ENCODE results near the gene CWC22. TPM values are rescaled to one million over a fixed set of nuclear protein-coding genes. Genes with fewer than 3 reads are reported as not detected.
"Not testable (repeated sequence)": the region's sequence is repeated elsewhere in the genome, so short reads cannot be mapped to it uniquely, and the experiment has no call there.

The CWC22 gene
- total RNA-seq (10 to 100 TPM; 16.1 to 24.1 (median 22.6) TPM), total RNA-seq (29.9 to 90.2 (median 56.7) reads per million in 29 experiments)
- total RNA-seq (2013), result 24.3 TPM

DNA sequence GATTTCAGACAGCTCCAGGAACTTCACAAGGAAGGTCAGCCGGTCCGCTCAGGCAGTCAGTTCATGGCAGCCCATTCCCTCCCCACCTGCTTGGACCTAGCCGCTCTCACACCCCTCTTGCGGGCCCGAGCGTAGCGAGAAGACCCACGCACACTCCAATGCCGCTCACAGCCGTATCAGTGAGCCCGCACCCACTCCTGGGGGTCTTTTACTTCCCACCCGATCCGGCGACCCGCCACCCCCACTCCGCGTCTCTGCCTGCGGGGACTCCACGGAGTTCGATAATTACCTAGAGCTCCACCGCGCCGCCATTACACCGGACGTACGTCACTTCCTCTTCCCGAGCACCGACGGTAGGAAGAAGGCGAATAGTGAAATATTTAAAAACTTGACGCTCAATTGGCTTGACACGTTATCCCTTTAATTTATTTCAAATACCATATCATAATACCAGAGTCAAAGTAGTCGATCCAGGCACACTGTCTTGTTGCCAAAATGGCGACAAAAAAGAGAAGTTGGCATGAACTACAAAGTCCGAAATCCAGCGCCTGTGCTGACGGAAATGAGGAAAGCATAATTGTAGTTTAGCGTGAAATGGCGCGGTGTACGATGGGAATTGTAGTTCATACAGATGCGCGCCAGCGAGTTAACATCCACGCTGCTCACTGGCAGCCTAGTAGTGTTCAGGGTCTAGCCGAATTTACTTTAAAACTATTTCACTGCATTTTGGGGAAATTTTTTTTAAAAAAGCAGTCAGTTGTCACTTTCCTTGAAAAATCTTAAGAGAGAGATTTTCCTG lies at the start of gene CWC22:
Gene CWC22, minus strand, starts transcription at position 517 of the 799 bp plus-strand sequence. CDS start 13,956 bp downstream, outside the sequence.
- ChIA-PET CTCF (interaction anchor here in 1 of 2 donors (0.6 kb wide), 1 partner anchor 973 kb away, joined by 4 read pairs; the partner anchor contains the start of gene UBE2E3), POLR2A (no interaction called here)
- Histone ChIP-seq H3K27me3 (replicated peaks in 1 of 2; ENCODE audit: control insufficient read depth in 2 of 2, extremely low read depth in 1 of 2, insufficient read depth in 2 of 2, low read length in 1 of 2) (no peaks in the 10 kb centered on the region), H3K4me3 (ENCODE audit: control insufficient read depth in 1 of 2, extremely low read depth in 1 of 2, low read length in 1 of 2) (peak within 1 kb of the TSS; percentile 80 to 87), H3K4me1 (ENCODE audit: control insufficient read depth in 1 of 2, extremely low read depth in 1 of 2, insufficient read depth in 2 of 2, low read length in 2 of 2) (peaks cover 7 to 10% of the 10 kb centered on the region in 2 experiments), H3K27ac (ENCODE audit: low read length) (peak within 1 kb of the TSS; percentile 99), H3K9me3 (no peaks in the 10 kb centered on the region), H3K36me3 (ENCODE audit: control insufficient read depth in 2 of 2, extremely low read depth in 1 of 2, insufficient read depth in 1 of 2, low read length in 1 of 2) (peaks cover 0 to 3% of the 10 kb centered on the region in 2 donors)
- ATAC-seq (replicated peaks in 1 of 4), result peak; percentile 95 to 97 (median 96)
- DNase-seq, result peak; percentile 60 to 96 (median 86)
- H3K27me3 Mint-ChIP-seq, result no peaks in the 10 kb centered on the region
- H3K9me3 Mint-ChIP-seq, result no peaks in the 10 kb centered on the region
- peak within 1 kb of the TSS; percentile 92 to 97 (median 96) for H3K4me3 Mint-ChIP-seq
- peaks cover 2% of the 10 kb centered on the region for H3K36me3 Mint-ChIP-seq
- H3K27ac Mint-ChIP-seq, result peak within 1 kb of the TSS; percentile 98 to 99
- 0% methylated on average over 33 of the region's 46 CpGs for WGBS (ENCODE audit: insufficient coverage)
- H3K4me1 Mint-ChIP-seq, result peaks cover 39 to 47% (median 46%) of the 10 kb centered on the region in 3 donors

GRCh38 chr2:180056367-180057118 lies 49.4 kb upstream of the CWC22 start:
- no peak overlapping the region for H3K27ac Mint-ChIP-seq
- H3K27me3 Mint-ChIP-seq, result peaks cover 6 to 10% of the 10 kb centered on the region in 2 donors
- no peak overlapping the region for H3K27ac ChIP-seq (ENCODE audit: low read length)
- H3K4me3 ChIP-seq (ENCODE audit: control insufficient read depth in 1 of 2, extremely low read depth in 1 of 2, low read length in 1 of 2), result no peak overlapping the region
- no peak for ATAC-seq (replicated peaks in 1 of 4)
- H3K9me3 ChIP-seq, result no peaks in the 10 kb centered on the region
- H3K9me3 Mint-ChIP-seq, result peaks cover 0 to 3% (median 3%) of the 10 kb centered on the region in 3 donors
- POLR2A ChIA-PET, result no interaction called here
- H3K36me3 ChIP-seq (ENCODE audit: control insufficient read depth in 2 of 2, extremely low read depth in 1 of 2, insufficient read depth in 1 of 2, low read length in 1 of 2), result no peaks in the 10 kb centered on the region
- 89% methylated on average over 14 of the region's 15 CpGs for WGBS (ENCODE audit: insufficient coverage)
- H3K4me1 ChIP-seq (ENCODE audit: control insufficient read depth in 1 of 2, extremely low read depth in 1 of 2, insufficient read depth in 2 of 2, low read length in 2 of 2), result no peaks in the 10 kb centered on the region
- H3K4me3 Mint-ChIP-seq, result no peak overlapping the region
- DNase-seq, result no peak
- H3K27me3 ChIP-seq (replicated peaks in 1 of 2; ENCODE audit: control insufficient read depth in 2 of 2, extremely low read depth in 1 of 2, insufficient read depth in 2 of 2, low read length in 1 of 2), result no peaks in the 10 kb centered on the region
- CTCF ChIA-PET, result no interaction called here
- no peaks in the 10 kb centered on the region for H3K4me1 Mint-ChIP-seq
- no peaks in the 10 kb centered on the region for H3K36me3 Mint-ChIP-seq

DNA sequence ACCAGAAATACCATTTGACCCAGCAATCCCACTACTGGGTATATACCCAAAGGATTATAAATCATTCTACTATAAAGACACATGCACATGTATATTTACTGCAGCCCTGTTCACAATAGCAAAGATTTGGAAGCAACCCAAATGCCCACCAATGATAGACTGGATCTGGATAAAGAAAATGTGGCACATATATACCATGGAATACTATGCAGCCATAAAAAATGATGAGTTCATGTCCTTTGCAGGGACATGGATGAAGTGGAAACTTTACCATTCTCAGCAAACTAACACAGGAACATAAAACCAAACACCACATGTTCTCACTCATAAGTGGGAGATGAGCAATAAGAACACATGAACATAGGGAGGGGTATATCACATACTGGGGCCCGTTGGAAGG lies 47.5 kb upstream of the CWC22 start:
- H3K36me3 Mint-ChIP-seq; H3K4me3 ChIP-seq (ENCODE audit: control insufficient read depth in 1 of 2, extremely low read depth in 1 of 2, low read length in 1 of 2); H3K27ac Mint-ChIP-seq; POLR2A ChIA-PET; H3K9me3 ChIP-seq; H3K4me1 ChIP-seq (ENCODE audit: control insufficient read depth in 1 of 2, extremely low read depth in 1 of 2, insufficient read depth in 2 of 2, low read length in 2 of 2); H3K27me3 Mint-ChIP-seq; DNase-seq; H3K27me3 ChIP-seq (replicated peaks in 1 of 2; ENCODE audit: control insufficient read depth in 2 of 2, extremely low read depth in 1 of 2, insufficient read depth in 2 of 2, low read length in 1 of 2); ATAC-seq (replicated peaks in 1 of 4); H3K36me3 ChIP-seq (ENCODE audit: control insufficient read depth in 2 of 2, extremely low read depth in 1 of 2, insufficient read depth in 1 of 2, low read length in 1 of 2); H3K9me3 Mint-ChIP-seq; H3K27ac ChIP-seq (ENCODE audit: low read length); H3K4me1 Mint-ChIP-seq; CTCF ChIA-PET; H3K4me3 Mint-ChIP-seq: not testable (repeated sequence)
- WGBS (ENCODE audit: insufficient coverage), result no CpG with 5 or more reads among the region's 1 CpG

DNA sequence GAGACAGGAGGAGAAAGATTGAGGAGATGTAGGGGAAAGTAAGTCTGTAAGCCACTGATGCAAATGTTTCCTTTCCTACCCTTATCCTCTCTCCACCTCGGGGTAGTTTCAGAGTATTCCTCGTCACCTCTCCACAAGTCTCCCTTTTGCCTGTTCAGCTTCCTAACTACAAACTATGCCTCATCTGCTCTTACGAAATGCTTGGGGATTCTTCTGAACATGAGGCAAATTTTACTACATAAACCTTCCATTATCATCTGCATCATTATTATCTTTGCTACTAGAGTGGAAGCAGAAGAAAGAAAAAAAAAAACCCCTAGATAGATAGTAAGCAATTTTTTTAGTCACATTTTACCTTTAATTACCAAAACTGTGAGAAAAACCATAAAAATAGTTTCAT lies 43.1 kb upstream of the CWC22 start:
- H3K9me3 Mint-ChIP-seq, result peaks cover 0 to 3% (median 3%) of the 10 kb centered on the region in 3 donors
- H3K4me3 Mint-ChIP-seq, result no peak overlapping the region
- H3K4me1 Mint-ChIP-seq, result no peaks in the 10 kb centered on the region
- CTCF ChIA-PET, result no interaction called here
- Histone ChIP-seq H3K27ac (ENCODE audit: low read length) (no peak overlapping the region), H3K4me3 (ENCODE audit: control insufficient read depth in 1 of 2, extremely low read depth in 1 of 2, low read length in 1 of 2) (no peak overlapping the region), H3K27me3 (replicated peaks in 1 of 2; ENCODE audit: control insufficient read depth in 2 of 2, extremely low read depth in 1 of 2, insufficient read depth in 2 of 2, low read length in 1 of 2) (no peaks in the 10 kb centered on the region), H3K36me3 (ENCODE audit: control insufficient read depth in 2 of 2, extremely low read depth in 1 of 2, insufficient read depth in 1 of 2, low read length in 1 of 2) (no peaks in the 10 kb centered on the region), H3K9me3 (no peaks in the 10 kb centered on the region), H3K4me1 (ENCODE audit: control insufficient read depth in 1 of 2, extremely low read depth in 1 of 2, insufficient read depth in 2 of 2, low read length in 2 of 2) (no peaks in the 10 kb centered on the region)
- H3K27me3 Mint-ChIP-seq, result peaks cover 9 to 18% of the 10 kb centered on the region in 2 donors
- no peaks in the 10 kb centered on the region for H3K36me3 Mint-ChIP-seq
- no peak for DNase-seq
- POLR2A ChIA-PET, result no interaction called here
- WGBS (ENCODE audit: insufficient coverage), result 80% methylated on average over 1 of the region's 3 CpGs
- ATAC-seq (replicated peaks in 1 of 4), result no peak
- H3K27ac Mint-ChIP-seq, result no peak overlapping the region

DNA sequence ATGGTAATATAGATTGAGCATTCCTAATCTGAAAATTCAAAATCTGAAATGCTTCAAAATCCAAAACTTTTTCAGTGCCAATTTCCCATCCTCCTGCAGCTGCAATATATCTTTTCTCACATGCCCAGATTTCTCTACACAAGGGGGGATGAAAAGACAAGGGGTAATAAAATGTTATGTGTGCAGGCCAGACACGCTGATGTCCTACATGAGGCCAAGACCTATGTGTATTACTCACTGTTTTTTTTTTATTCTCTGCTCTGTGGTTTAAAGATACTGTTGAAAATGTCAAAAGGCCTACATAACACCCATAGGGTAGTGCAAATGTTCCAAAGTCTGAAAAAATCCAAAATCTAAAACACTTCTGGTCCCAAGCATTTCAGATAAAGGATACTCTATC lies 41.2 kb upstream of the CWC22 start:
- WGBS (ENCODE audit: insufficient coverage), result no CpG with 5 or more reads among the region's 1 CpG
- no peaks in the 10 kb centered on the region for H3K36me3 ChIP-seq (ENCODE audit: control insufficient read depth in 2 of 2, extremely low read depth in 1 of 2, insufficient read depth in 1 of 2, low read length in 1 of 2)
- Mint-ChIP-seq H3K36me3 (no peaks in the 10 kb centered on the region), H3K4me3 (no peak overlapping the region), H3K4me1 (no peaks in the 10 kb centered on the region), H3K9me3 (no peaks in the 10 kb centered on the region), H3K27ac (no peak overlapping the region), H3K27me3 (peaks cover 16 to 34% of the 10 kb centered on the region in 2 donors)
- no peak overlapping the region for H3K27ac ChIP-seq (ENCODE audit: low read length)
- H3K9me3 ChIP-seq, result no peaks in the 10 kb centered on the region
- CTCF ChIA-PET, result no interaction called here
- H3K27me3 ChIP-seq (replicated peaks in 1 of 2; ENCODE audit: control insufficient read depth in 2 of 2, extremely low read depth in 1 of 2, insufficient read depth in 2 of 2, low read length in 1 of 2), result no peaks in the 10 kb centered on the region
- H3K4me3 ChIP-seq (ENCODE audit: control insufficient read depth in 1 of 2, extremely low read depth in 1 of 2, low read length in 1 of 2), result no peak overlapping the region
- no peaks in the 10 kb centered on the region for H3K4me1 ChIP-seq (ENCODE audit: control insufficient read depth in 1 of 2, extremely low read depth in 1 of 2, insufficient read depth in 2 of 2, low read length in 2 of 2)
- no peak for DNase-seq
- ATAC-seq (replicated peaks in 1 of 4), result no peak
- POLR2A ChIA-PET, result no interaction called here

DNA sequence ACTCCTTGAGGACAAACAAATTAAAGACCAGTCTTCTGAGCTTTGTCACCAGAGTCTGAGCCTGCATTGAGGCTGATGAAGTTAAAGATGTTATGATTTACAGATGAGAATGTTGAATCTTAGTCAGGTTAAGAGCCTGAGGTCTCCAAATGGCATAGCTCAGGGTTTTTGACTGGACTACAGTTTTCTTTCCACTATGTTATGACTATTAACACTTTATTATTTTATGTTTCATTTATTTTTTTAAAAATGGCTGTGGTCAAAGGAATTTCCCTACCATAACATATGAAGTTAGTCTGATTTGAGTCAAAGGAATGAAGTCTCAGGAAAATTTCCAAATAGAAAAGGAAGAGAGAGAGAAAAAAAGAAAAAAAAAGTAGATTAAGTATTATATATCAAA lies 39.7 kb upstream of the CWC22 start:
- Histone ChIP-seq H3K36me3 (ENCODE audit: control insufficient read depth in 2 of 2, extremely low read depth in 1 of 2, insufficient read depth in 1 of 2, low read length in 1 of 2) (no peaks in the 10 kb centered on the region), H3K4me1 (ENCODE audit: control insufficient read depth in 1 of 2, extremely low read depth in 1 of 2, insufficient read depth in 2 of 2, low read length in 2 of 2) (no peaks in the 10 kb centered on the region), H3K27ac (ENCODE audit: low read length) (no peak overlapping the region), H3K27me3 (replicated peaks in 1 of 2; ENCODE audit: control insufficient read depth in 2 of 2, extremely low read depth in 1 of 2, insufficient read depth in 2 of 2, low read length in 1 of 2) (no peaks in the 10 kb centered on the region), H3K9me3 (no peaks in the 10 kb centered on the region), H3K4me3 (ENCODE audit: control insufficient read depth in 1 of 2, extremely low read depth in 1 of 2, low read length in 1 of 2) (no peak overlapping the region)
- no peak overlapping the region for H3K4me3 Mint-ChIP-seq
- DNase-seq (no peak), ATAC-seq (replicated peaks in 1 of 4) (no peak)
- no peaks in the 10 kb centered on the region for H3K4me1 Mint-ChIP-seq
- no peaks in the 10 kb centered on the region for H3K9me3 Mint-ChIP-seq
- no peak overlapping the region for H3K27ac Mint-ChIP-seq
- H3K36me3 Mint-ChIP-seq, result no peaks in the 10 kb centered on the region
- ChIA-PET POLR2A (interaction anchor here in 1 of 2 donors (0.6 kb wide), 1 partner anchor 33 kb away, joined by 3 read pairs; no protein-coding TSS in a partner anchor), CTCF (no interaction called here)
- H3K27me3 Mint-ChIP-seq, result peaks cover 13 to 33% of the 10 kb centered on the region in 2 donors

Measured in T-cell (primary cell).